HL-60/S4 treated with retinoic acid at 250 ng/mL for 4 days and 3 days (cell line): ENCODE measurements around the gene DCLRE1C.
"Not testable (repeated sequence)": the region's sequence is repeated elsewhere in the genome, so short reads cannot be mapped to it uniquely, and the experiment has no call there.

Experiments used
- in situ Hi-C: fragments of 300-500 bp; cut with MboI; formaldehyde crosslinking; loops from 2 replicates; pipeline ENCODE4 v1.7.0; 2022; ENCODE audit warnings: low sequenced_read_pairs

Gene DCLRE1C

DNA sequence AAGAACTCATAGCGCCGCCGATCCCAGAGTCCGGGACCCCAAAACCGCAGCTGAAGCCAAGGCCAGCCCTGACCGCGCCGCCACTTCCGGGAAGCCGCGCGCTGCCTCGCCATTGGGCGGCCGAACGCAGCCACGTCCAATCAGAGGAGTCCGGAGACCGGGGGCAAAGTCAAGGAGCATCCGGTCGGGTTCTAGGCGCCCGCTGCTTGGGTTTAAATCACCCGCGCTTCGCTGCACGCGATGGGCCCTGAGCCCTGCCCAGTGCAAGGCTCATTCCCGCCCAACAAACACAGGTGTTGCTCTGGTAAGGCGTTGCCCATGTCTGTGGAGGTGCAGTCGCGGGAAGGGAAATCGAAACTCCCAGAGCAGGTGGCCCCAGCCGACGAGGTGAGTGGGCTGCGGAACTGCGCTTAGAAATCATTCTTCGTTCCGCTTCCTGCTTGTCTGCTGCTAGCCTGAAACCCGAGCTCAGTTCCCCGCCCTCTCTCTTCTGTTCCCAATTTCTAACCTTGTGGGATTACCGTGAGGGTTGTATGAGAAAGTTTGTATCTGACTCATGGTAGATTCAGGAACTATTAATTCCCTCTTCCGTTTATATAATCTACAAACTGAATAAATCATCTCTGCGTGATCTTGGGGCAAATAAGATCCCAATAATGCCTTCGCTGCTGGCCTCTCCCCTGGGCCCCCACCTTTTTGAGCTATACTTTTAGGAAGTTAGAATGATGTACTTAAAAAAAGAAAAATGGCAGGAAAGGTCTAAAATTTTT lies at the start of gene DCLRE1C:
Gene DCLRE1C (minus strand): TSS at position 96 of the 770 bp plus-strand sequence. CDS start 86 bp downstream, at position 10.
- in situ Hi-C loops: no loop called here

DNA sequence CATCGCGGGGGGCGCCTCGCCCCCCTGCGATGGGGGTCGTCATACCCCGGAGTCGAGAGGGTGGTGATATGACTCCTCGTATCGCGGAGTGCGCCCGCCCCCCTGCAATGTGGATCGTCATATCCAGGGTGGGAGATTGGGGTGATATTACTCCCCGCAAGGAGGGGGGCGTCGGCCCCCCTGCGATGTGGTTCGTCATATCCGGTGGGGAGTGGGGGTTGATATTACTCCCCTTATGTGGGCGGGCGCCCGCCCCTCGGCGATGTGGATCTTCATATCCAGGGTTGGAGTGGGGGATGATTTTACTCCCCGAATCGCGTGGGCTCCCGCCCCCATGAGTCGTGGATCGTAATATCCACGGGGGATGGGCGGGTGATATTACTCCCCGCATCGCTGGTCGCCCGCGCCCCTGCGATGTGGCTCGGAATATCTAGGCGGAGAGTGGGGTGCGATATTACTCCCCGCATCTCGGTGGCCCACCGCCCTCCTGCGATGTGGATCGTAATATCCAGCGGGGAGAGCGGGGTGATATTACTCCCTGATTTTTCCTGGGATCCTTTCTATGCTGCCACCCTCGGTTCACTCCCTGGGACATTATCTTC lies 42.2 kb upstream of the DCLRE1C start:
- in situ Hi-C loops: no loop called here

DNA sequence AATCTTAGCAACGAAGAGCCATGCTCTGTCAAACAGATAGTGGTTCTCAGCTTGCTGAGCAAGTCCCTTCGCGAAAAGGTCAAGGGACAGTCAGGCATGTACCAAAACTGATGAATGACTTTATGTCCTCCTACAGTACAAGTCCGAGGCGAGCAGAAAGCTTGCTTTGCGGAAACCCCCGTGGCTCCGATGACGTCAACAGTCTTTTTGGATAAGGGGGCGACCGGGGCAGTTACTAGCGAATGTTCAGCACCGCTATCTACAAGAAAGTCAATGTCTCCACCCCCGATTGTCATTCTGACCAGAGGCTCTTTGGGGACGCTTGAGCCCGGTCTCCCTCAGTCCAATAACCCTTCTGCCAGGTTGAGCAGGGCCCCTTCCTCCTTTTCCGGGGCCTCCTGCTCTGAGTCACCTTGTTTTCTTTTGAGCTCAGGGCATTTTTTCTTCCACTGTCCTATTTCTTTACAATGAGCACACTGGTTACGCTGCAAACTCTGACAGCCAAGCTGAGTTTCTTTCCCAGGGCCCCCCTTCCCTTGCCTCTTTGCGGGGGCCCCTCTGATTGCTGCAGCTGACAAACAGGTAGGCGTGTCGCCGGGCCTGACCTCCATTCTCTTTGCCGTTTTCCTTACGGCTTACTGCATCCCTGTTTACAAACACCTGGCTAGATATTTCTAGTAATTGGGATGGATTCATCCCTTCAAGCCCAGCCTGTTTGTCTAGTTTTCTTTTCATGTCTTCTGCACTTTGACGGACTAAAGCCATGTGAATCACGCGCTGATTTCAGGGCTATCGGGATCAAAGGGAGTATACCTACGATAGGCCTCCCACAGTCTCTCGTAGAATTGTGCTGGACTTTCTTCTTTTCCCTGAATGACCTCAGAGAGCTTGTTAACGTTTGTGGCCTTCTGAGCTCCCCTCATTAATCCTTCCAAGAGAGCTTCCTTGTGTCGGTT lies 39.9 kb upstream of the DCLRE1C start:
- in situ Hi-C loops: not testable (repeated sequence)

DNA sequence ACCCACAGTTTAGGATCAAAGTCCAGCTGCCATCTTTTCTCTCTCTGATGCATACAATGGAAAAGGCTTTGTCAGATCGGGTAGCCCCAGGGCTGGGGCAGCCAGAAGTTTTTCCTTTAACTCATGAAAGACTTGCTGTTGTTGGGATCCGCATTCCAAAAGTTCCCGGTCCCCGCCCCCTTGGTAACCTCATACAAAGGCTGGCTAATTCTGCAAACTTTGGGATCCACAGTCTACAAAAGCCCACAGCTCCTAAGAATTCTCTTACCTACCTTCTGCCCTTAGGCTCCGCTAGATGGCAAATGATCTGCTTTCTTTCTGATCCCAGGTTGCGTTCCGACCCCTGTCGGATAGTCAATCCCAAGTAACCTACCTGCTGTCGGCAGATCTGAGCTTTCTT lies 38.4 kb upstream of the DCLRE1C start:
- in situ Hi-C loops: not testable (repeated sequence)

DNA sequence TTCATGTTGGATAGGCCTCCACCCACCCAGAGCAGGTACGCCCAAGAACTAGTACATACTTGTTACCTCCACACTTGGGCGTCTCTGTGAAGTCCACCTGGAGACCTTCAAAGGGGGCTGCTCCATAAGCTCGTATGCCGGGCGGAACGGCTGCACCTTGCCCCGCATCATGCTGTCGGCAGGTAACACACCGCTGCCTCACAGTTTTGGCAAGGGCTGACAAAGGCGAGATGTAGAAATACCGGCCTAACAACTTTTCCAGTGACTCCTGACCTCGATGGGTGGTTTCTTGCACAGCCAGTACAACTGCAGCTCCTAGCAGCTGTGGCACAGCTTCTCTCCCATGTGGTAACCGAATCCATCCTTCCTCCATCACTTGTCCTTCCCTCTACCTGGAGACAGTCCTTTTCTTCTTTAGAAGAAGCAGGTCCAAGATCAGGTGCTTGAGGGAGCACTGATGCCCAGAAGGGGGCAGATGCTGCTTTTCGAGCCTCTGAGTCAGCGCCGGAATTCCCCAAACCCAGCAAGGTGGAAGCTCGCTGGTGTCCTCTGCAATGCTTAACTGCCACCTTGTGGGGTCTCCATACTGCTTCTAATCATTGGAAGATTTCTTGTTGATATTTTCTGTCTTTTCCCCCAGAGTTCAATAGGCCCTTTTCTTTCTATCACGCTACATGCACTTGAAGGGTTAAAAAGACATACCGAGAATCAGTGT lies 37.3 kb upstream of the DCLRE1C start:
- in situ Hi-C loops: not testable (repeated sequence)

DNA sequence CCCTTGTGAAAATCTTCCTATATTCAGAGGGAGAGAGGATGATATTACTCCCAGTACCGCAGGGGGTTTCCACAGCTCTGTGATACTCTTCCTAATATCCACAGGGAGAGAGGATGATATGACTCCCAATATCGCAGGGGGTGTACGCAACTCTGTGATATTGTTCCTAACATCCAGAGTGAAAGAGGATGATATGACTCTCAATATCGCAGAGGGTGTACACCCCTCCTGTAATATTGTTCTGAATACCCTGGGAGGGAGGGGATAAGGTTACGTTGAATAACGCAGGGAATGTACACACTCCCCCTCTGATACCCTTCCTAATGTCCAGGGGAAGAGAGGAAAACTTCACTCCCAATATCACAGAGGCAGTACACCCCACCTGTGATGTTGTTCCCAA lies 35.7 kb upstream of the DCLRE1C start:
- in situ Hi-C loops: not testable (repeated sequence)

DNA sequence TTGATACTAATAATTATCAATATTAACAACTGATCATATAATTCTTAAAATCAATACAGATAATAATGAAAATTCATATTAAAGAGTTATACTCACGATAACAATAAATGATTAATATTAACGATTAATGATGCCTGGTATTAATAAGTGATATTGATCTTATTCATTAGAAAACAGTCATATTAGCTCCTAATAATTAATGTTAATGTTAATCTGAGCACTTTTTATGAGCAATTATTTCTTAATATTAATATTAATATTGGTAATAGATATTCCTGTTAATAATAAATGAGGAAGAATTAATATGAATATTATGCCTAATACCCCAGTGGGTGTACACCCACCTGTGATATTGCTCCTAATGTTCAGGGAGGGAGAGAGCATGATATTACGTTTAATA lies 28.8 kb upstream of the DCLRE1C start:
- in situ Hi-C loops: no loop called here

DNA sequence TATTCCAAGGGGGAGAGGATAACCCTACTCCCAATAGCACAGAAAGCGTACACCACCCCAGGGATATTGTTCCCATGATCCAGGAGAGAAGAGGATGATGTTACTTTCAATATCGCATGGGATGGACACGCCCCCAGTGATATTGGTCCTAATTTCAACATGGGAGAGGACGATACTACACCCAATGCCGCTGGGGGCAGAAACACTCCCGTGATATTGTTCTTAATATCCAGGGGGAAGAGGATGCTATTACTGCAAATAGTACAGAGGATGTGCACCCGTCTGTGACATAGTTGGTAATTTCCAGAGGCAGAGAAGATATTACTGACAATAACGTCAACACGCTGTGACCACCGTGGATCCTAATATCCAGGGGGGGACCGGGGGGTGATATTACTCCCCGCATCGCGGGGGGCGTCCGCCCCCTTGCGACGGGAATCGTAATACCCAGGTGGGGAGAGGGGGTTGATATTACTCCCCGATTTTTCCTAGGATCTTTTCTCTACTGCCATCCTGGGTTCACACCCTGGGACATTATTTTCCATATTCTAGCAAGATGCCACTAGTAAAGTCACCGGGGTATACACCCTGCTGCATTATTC lies 21.9 kb upstream of the DCLRE1C start:
- in situ Hi-C loops: no loop called here

DNA sequence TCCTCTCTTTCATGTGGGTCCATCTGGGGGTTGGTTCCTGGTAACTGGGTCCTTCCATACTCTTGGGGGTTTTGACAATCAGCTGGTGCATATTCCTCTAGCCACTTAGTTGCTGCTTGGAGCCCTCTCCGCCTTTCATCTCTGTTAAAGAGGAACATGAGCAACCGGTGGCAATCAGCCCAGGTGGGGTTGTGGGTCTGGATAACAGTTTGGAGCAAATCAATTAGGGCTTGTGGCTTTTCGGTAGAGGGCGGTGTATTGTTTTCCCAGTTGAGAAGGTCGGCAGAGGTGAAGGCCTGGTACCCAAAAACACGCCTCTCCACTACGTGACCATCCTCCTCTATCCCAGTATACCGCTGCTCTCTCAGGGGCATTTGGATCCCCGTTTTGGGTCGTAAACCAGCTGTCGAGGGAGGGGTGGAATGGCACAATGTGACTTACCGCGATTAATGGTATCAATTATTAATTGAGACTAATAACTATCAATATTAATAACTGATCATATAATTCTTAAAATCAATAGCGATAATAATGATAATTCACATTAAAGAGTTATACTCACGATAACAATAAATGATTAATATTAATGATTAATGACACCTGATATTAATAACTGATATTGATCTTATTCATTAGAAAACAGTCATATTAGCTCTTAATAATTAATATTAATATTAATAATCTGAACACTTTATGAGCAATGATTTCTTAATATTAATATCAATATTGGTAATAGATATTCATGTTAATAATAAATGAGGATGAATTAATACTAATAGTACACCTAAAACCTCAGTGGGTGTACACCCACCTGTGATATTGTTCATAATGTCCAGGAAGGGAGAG lies 20.5 kb upstream of the DCLRE1C start:
- in situ Hi-C loops: not testable (repeated sequence)

DNA sequence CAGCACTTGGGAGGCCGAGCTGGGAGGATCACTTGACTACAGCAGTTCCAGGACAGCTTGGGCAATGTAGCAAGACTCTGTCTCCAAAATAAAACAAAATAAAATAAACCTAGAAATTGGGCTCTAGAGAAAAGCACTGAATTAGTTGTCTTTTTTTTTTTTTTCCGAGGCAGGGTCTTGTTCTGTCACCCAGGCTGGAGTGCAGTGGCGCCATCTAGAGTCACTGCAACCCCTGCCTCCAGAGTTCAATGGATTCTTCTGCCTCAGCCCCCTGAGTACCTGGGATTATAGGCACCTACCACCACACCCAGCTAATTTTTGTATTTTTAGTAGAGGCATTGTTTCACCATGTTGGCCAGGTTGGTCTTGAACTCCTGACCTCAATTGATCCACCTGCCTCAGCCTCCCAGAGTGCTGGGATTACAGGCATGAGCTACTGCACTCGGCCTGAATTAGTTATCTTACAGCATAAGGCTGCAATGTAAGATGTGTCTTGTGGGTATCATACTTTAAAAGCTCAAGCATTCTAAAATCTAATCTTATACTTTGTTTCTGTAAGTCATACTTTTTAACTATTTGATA lies 18.1 kb upstream of the DCLRE1C start:
- in situ Hi-C loops: no loop called here

DNA sequence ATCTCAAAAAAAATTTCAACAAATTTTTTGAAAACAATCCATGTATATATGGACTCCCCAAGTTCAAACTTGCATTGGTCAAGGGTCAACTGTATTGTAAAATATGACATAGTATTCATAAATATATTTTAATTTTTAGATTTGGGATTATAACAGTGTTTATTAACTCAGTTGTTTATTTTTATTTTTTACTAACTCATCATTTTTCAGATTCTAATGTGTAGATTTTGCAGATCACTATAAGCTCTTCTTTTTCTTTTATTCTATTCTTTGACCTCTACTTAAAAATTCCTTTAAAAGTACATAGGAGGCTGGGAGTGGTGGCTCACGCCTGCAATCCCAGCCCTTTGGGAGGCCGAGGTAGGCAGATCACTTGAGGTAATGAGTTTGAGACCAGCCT lies 14.0 kb upstream of the DCLRE1C start:
- in situ Hi-C loops: no loop called here

DNA sequence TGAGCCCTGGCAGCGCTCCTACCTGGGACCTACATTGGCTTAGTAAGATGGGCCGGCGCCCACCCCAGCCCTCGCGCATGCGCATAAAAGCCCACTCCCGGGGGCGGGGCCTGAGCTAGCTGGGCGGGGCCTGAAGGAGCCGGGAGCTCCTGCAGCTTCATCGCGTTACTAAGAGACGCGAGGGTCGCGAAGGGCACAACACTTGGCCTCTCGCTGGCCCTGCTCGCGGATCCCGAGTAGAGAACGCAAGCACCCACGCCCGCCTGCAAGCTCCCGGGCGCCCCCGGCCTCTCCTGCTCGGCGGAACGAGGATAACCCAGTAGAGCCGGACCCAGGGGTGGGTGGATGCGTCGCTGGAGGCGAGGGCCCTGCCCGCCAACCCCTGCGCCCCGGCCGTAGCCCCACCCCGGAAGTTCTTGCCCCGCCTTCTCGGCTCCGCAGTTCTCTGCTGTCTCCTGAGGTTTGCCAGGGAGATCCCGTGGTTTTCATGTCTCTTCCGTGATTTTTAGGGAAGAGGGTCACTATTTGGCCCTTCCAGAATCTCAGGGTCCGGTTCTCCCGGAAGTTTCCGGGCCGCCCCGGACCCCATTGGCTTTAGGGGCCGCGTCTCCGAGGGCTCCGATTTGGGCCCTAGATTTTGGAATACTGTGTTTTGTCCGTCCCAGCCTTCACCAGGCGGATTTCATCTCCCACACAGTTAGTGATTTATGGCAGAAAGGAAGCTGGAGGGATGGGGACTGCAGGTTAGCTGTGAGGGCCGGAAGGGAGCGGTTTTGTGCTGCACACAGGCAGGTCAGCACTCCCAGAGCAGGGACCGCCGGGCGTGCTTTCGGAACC lies 5.5 kb upstream of the DCLRE1C start, which contains the start of gene MEIG1:
Gene MEIG1 (plus strand): TSS at position 168 of the 837 bp plus-strand sequence. CDS start 7,081 bp downstream, outside the sequence.
- in situ Hi-C loops: no loop called here

DNA sequence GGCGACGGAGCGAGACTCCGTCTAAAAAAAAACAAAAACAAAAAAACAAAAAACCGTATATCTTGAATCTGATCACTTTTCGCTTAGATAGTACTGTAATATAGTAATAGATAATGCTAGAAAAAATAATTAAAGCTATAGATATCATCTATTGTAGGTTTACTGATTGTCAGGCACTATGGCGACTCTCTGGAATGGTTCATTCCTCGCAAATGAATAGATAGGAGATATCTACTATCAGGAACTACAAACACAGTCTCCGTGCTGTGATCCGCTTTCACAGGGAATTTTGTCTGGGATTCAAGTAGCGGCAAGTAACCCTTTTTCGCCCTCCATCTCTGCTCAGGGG lies 5.0 kb upstream of the DCLRE1C start:
- in situ Hi-C loops: no loop called here

DNA sequence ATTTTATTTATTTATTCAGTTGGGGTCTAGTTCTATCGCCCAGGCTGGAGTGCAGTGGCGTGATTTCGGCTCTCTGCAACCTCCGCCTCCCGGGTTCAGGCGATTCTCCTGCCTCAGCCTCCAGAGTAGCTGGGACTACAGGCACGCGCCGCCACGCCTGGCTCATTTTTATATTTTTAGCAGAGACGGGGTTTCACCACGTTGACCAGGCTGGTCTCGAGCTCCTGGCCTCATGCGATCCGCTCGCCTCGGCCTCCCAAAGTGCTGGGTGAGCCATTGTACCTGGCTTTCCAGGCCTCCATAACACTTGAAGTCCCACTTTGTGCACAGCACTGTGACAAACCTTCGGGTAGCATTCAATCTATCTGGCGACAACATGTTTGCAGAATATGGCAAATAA lies 1.0 kb upstream of the DCLRE1C start:
- in situ Hi-C loops: no loop called here

DNA sequence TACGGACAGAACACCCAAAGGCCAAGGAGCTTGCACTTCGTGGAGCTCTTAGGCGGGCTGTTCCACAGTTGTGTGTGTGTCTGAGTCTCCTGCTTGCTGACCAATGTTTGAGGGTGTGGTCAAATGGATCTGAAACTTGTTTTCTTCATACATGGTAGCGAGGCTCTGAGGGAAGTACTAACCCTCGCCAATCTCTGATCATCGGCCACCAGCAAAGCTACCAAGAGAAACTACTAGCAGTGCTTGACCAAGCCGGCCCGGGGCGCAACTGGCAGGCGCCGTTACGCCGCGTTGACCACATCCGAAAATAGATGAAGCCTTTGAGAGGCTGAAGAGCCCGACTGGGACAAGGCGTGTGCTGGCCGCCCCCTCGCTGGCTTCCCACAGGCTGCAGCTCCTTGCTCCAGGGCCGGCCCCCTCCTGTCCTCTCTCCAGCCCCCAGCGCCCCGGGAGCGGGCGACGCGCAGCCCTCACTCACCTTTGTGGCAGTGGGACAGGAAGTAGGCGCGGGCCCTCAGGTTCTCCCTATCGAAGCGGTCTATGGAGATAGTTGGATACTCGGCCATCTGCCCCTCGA lies 384 bp downstream of the DCLRE1C start:
- in situ Hi-C loops: no loop called here

DNA sequence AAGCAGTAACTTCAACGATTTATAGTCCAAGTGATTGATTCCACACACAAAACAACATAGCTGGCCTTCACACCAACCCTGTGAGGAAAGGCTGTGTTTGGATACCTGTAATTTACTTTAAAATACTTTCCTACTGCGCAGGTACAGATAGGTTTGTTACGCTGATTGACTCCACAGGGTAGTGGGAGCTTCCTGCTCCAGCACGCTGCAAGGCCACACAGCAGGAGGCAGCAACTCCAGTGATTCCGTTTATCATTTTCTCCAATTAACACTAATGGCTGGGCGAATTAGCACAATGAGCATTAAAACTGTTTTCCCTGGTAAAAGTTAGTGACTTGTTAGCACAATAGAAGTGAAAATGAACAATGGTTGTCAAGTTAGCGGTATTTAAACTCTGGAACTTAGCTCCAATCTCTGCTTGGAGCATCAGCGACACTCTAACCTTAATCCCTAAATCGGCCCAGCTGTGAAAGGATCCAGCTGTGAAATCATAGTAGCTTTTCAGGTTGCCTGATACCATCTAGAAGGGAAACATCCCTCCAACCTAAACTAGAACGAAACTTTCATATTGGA lies 959 bp downstream of the DCLRE1C start:
- in situ Hi-C loops: no loop called here

DNA sequence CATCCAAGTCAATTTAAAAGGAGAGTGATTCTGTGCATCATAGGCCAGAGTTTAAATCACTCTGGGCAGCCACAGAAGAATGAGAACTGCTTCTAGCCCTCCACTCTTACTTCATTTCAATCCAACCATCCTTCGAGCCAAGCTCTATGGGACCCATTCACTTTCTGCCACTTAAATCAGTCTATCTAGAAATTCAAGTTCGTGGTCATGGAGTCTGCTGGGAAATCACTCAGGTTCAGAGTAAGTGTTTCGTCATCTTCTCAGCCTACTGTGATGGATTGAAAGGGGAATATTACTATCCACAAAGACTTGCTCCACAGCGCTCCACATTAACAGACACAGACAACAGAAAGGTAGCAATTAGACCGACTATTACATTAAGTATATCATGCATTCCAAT lies 4.6 kb downstream of the DCLRE1C start:
- in situ Hi-C loops: no loop called here

DNA sequence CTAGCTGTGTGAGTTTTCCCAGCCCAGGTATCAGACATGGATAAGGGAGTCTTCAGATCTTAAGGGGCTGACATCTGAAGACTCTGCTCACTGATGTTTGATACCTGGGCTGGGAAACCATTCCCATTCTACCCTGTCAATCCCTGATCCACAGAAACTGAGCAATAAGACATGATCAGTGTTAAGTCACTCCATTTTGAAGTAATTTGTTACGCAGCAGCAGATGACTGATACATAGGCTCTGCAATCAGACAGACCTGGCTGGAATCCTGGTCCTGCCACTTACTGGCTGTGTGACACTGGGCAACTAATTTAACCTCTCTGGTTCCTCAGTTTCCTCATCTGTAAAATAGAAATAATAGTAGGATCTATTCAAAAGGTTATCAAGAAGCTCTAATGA lies 6.6 kb downstream of the DCLRE1C start:
- in situ Hi-C loops: no loop called here
